ENCODE results near the gene BICD2.

Gene BICD2

GRCh38 chr9:92711844-92712243 is 52.8 kb downstream of the BICD2 start:
- FAIRE-seq = no peak

GRCh38 chr9:92711146-92711545 is 53.5 kb downstream of the BICD2 start:
- no peak for FAIRE-seq

- no peak for FAIRE-seq
These were observed 54.3 kb downstream of the BICD2 start for GRCh38 chr9:92710368-92710767.

- no peak for FAIRE-seq
These were observed 54.7 kb downstream of the BICD2 start for GRCh38 chr9:92709954-92710353.

GRCh38 chr9:92709240-92709639 is 55.4 kb downstream of the BICD2 start:
- FAIRE-seq = no peak

GRCh38 chr9:92707530-92707929 is 57.1 kb downstream of the BICD2 start:
- no peak for FAIRE-seq

GRCh38 chr9:92706218-92706940 is 58.3 kb downstream of the BICD2 start:
- FAIRE-seq = no peak

GRCh38 chr9:92704528-92704927 is 60.1 kb downstream of the BICD2 start:
- no peak for FAIRE-seq

- FAIRE-seq = no peak
These were observed 68.0 kb downstream of the BICD2 start for GRCh38 chr9:92696619-92697018.

GRCh38 chr9:92686954-92687353 is 77.7 kb downstream of the BICD2 start:
- FAIRE-seq = no peak

GRCh38 chr9:92685022-92685421 is 79.6 kb downstream of the BICD2 start:
- FAIRE-seq = no peak

- no peak for FAIRE-seq
These were observed 82.4 kb downstream of the BICD2 start for GRCh38 chr9:92682269-92682668.

- no peak for FAIRE-seq
These were observed 84.2 kb downstream of the BICD2 start for GRCh38 chr9:92680166-92681119.

GRCh38 chr9:92679413-92680165 is 85.0 kb downstream of the BICD2 start:
- no peak for FAIRE-seq

GRCh38 chr9:92671323-92671722 is 93.3 kb downstream of the BICD2 start:
- no peak for FAIRE-seq

- FAIRE-seq = peak; percentile 85
These were observed 94.5 kb downstream of the BICD2 start, which contains the start of gene IPPK for GRCh38 chr9:92669890-92670708. IPPK (minus strand) TSS chr9:92670131; CDS start chr9:92669988, 143 bp downstream.

GRCh38 chr9:92669527-92669889 is 95.1 kb downstream of the BICD2 start:
- no peak for FAIRE-seq

- FAIRE-seq = no peak
These were observed 95.7 kb downstream of the BICD2 start for GRCh38 chr9:92668746-92669526.

GRCh38 chr9:92666912-92667532 is 97.6 kb downstream of the BICD2 start:
- no peak for FAIRE-seq

GRCh38 chr9:92666236-92666635 is 98.4 kb downstream of the BICD2 start:
- no peak for FAIRE-seq

- FAIRE-seq = no peak
These were observed 98.8 kb downstream of the BICD2 start for GRCh38 chr9:92665836-92666235.
